Ovary (tissue), 3 donors: ENCODE data around the gene ZNF180.

Source experiments
- EP300 ChIP-seq: sonication (generic); formaldehyde crosslinking; IDR thresholded peaks from one replicate; pipeline ENCODE4 v1.6.1; 2017; ENCODE audit warnings: antibody characterized with exemption
- POLR2A ChIP-seq: fragments of 450-650 bp; IDR thresholded peaks from one replicate; pipeline ENCODE4 v1.6.1; 2017; ENCODE audit warnings: antibody characterized with exemption, mild to moderate bottlenecking, moderate library complexity
- TF ChIP-seq, protein P1 (sequence below), 3 donors: fragments of 450-650 bp in 2 of 3; fragments of 200-600 bp in 1 of 3; IDR thresholded peaks; one replicate each; pipeline versions ENCODE4 v1.5.1 to v1.8.0; 2016 to 2022; ENCODE audit warnings: antibody characterized with exemption in 3 of 3, mild to moderate bottlenecking in 1 of 3
- donor health status: DM: no; HTN: no; CAD: no.

DNA sequence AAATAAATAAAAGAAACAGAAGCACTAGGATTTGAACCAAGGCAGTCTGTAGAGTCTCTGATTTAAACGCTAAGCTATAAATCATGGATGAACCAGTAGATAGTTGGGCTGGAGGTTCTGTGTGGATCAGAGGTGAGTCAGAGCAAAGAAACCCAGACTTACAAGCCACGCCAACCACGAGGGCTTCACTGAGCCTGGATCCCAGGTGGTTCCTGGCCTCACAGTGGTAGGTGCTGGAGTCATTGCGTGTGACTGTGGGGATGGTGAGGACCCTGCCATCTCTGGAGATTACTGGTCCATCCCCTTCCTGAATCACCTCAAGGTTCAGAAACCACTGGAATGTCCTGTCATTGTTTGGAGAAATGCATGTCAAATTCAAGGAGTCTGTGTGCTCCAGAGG is 48.4 kb upstream of the ZNF180 start:
- no peak for TF ChIP-seq POLR2A
- TF ChIP-seq, protein P1, sequence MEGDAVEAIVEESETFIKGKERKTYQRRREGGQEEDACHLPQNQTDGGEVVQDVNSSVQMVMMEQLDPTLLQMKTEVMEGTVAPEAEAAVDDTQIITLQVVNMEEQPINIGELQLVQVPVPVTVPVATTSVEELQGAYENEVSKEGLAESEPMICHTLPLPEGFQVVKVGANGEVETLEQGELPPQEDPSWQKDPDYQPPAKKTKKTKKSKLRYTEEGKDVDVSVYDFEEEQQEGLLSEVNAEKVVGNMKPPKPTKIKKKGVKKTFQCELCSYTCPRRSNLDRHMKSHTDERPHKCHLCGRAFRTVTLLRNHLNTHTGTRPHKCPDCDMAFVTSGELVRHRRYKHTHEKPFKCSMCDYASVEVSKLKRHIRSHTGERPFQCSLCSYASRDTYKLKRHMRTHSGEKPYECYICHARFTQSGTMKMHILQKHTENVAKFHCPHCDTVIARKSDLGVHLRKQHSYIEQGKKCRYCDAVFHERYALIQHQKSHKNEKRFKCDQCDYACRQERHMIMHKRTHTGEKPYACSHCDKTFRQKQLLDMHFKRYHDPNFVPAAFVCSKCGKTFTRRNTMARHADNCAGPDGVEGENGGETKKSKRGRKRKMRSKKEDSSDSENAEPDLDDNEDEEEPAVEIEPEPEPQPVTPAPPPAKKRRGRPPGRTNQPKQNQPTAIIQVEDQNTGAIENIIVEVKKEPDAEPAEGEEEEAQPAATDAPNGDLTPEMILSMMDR (IDR thresholded peaks at IDR 0.05) = no peak
- TF ChIP-seq EP300 = no peak
